D721Med (cell line): ENCODE data around the gene EMX2.

ENCODE experiments used
- DNase-seq: peaks from one replicate; pipeline ENCODE4 v3.0.0; 2011; ENCODE audit warnings: low spot score; ENCODE audit not compliant: insufficient read length
- FAIRE-seq: peaks from 2 replicates; lab custom pipeline; 2011; peaks lifted over from hg19 to GRCh38; lab: Jason Lieb, UNC
- TF ChIP-seq, protein P1 (sequence below): IDR thresholded peaks from 2 replicates; pipeline ENCODE4 v1.5.1; 2012; ENCODE audit warnings: mild to moderate bottlenecking, control low read depth; ENCODE audit not compliant: insufficient read depth; ENCODE audit errors: missing control alignments

Gene EMX2

DNA sequence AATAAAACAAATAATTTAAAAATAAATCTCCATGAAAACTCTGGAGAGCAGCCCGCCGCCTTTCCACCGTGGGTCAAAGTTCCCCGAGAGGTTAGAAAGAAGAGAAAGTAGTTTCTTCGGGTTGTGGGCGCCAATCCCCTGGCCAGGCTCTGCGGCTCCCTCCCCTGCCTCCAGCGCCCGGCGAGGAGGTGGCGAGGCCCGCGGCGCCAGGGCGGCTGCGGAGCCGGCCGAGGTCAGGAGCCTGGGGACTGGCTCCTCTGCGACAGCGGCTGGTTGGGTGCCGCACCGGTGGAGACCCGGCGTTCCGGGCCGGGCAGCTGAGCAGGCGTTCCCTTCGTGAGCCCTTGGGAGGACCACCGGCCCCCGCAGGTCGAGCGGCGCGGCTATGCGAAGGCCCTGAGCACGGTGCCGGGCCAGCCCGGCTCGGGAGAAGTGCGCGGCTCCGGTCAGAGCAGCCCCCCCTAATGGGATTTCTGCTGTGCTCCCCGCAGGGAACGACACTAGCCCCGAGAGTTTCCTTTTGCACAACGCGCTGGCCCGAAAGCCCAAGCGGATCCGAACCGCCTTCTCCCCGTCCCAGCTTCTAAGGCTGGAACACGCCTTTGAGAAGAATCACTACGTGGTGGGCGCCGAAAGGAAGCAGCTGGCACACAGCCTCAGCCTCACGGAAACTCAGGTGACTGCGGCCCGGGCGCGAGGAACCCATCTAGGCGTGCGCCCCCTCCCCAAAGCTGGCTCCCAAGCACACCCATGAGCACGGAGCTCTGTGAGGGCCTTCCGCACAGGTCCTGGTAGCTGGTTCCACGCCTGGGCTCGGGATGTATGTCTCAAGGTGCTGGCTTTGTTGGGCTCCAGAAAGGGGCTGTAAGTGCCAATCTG is 2.8 kb downstream of the EMX2 start:
- TF ChIP-seq, protein P1, sequence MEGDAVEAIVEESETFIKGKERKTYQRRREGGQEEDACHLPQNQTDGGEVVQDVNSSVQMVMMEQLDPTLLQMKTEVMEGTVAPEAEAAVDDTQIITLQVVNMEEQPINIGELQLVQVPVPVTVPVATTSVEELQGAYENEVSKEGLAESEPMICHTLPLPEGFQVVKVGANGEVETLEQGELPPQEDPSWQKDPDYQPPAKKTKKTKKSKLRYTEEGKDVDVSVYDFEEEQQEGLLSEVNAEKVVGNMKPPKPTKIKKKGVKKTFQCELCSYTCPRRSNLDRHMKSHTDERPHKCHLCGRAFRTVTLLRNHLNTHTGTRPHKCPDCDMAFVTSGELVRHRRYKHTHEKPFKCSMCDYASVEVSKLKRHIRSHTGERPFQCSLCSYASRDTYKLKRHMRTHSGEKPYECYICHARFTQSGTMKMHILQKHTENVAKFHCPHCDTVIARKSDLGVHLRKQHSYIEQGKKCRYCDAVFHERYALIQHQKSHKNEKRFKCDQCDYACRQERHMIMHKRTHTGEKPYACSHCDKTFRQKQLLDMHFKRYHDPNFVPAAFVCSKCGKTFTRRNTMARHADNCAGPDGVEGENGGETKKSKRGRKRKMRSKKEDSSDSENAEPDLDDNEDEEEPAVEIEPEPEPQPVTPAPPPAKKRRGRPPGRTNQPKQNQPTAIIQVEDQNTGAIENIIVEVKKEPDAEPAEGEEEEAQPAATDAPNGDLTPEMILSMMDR: no peak
- no peak for FAIRE-seq
- DNase-seq: no peak

DNA sequence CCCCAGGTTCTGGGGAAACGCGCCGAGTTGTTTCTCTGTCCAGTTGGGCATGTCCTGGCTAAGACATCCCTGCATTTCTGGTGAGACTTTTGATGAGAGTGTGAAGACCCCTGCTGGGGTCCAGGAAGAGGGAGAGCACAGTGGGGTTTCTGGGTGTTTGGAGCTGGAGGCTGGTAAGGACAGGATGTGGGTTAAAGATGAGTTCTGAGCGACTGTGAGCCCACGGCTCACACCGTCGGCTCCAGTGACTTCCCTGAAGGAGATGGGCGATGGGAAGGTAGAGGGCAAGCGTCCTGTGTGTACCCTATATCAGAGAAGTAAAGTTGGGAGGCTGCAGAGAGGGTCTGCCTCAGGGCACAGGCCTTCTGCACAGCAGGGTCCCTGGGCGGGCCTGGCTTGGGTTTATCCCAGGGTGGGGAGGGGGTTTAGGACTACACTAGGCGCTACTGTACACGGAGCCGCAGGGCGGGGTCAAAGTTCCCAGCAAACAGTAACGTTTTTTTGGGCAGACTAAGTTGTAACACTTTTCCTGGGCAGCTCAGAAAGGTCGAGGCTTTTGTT is 3.6 kb downstream of the EMX2 start:
- no peak for DNase-seq
- TF ChIP-seq, protein P1: no peak
- no peak for FAIRE-seq

DNA sequence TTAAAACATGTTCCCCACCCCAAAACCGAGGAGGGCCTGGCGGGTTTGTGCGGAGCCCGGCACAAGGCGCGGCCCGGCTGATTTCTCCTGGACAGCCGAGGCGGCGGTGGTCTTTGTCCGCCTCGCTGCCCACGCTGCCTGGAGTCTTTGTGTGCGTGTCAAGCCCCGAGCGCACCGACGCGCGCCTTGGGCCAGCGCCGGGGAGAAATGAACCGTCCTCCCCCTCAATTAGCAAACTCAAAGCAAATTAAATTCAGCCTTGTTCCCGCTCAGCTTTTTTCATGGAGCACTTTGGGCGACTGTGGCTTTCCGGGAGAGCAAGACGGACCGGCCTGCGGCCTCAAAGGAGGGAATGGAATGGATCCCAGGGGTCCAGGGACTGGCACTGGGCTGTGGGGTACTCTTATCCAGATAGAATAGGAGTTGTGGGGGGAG is 4.1 kb downstream of the EMX2 start:
- TF ChIP-seq, protein P1: no peak
- FAIRE-seq (no peak), DNase-seq (no peak)

DNA sequence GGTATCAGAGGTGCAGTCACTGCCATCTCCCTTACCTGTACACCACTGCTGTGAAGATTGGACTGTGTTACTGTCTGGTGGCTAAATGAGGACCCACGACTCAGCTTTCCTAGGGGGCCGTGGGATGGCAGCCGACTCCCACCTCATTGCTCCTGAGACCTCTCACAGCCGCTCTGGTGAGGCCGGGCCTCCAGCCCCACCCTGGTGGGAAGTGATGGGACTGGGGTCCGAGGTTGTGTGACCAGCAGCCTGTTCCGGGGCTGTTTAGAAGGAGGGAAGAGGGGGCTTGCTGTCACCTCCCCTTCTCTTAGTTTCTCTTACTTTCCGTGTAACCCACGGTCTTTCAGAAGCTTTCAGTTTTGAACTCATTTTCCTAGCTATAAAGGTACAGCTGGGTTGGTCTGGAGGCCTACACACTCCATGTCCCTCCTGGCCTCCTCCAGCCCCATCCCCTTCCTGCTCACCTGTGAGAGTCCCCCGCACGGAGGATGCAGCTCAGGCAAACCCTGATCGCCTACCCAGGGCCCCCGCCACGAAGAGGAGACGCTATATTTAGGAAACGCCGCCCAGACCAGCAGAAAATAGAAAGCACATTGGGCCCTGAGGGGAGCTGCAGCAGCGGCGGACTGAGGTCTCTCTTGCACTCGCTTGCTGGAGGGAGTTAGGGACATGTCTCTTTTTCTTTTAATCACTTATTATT is 4.6 kb downstream of the EMX2 start:
- DNase-seq (no peak), FAIRE-seq (no peak)
- TF ChIP-seq, protein P1: no peak

DNA sequence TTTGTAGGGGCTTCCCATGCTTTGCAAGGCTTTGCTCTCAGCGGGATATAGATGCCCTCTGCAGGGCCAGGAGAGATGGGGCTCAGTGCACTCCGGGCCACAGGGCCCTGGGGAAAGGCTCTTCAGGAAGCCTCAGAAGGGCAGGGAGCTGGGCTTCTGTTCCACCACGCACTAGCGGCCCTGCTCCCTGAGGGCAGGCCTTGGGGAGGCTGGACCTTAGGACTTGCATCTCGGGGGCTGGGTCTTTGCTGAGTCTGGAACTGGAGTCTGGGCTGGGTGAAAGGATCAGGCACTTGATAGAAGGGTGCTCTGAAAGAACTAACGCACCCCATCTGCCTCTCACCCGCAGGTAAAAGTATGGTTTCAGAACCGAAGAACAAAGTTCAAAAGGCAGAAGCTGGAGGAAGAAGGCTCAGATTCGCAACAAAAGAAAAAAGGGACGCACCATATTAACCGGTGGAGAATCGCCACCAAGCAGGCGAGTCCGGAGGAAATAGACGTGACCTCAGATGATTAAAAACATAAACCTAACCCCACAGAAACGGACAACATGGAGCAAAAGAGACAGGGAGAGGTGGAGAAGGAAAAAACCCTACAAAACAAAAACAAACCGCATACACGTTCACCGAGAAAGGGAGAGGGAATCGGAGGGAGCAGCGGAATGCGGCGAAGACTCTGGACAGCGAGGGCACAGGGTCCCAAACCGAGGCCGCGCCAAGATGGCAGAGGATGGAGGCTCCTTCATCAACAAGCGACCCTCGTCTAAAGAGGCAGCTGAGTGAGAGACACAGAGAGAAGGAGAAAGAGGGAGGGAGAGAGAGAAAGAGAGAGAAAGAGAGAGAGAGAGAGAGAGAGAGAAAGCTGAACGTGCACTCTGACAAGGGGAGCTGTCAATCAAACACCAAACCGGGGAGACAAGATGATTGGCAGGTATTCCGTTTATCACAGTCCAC is 5.4 kb downstream of the EMX2 start:
- FAIRE-seq (no peak), DNase-seq (no peak)
- TF ChIP-seq, protein P1: no peak

DNA sequence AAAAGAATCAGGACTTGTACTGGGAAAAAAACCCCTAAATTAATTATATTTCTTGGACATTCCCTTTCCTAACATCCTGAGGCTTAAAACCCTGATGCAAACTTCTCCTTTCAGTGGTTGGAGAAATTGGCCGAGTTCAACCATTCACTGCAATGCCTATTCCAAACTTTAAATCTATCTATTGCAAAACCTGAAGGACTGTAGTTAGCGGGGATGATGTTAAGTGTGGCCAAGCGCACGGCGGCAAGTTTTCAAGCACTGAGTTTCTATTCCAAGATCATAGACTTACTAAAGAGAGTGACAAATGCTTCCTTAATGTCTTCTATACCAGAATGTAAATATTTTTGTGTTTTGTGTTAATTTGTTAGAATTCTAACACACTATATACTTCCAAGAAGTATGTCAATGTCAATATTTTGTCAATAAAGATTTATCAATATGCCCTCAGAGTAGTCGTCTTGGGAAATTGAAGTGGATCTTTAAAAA is 6.6 kb downstream of the EMX2 start:
- DNase-seq (no peak), FAIRE-seq (no peak)
- TF ChIP-seq, protein P1: no peak
